HG03280 (cell line): ENCODE data around the gene GCNA.

ENCODE experiments used
- ATAC-seq: cut with Tn5 transposase; IDR thresholded peaks from one replicate; pipeline ENCODE4 v1.9.1; 2021; ENCODE audit warnings: mild to moderate bottlenecking, moderate library complexity; ENCODE audit not compliant: unreplicated experiment

Gene GCNA

DNA sequence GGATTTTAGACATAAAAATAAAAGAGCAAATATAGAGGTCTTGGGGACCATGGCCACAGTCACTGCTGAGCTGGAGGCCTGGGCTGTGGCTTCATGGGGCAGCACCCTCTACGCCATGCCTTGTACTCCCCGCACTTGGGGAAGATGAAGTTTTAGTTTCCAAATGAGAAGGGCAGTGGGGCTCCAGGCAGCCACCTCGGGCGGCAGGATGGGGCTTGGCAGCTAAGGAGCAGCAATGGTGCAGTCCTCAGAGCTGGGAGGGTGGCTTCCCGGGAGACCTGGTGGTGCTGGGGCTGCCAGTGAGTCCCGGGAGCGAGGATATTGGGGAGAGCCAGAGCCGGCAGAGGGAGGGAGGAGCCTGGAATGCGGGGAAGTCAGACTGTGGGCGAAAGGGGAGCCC lies 37.7 kb downstream of the GCNA start:
- no peak for ATAC-seq

GRCh38 chrX:71616672-71617529 lies 38.7 kb downstream of the GCNA start:
- no peak for ATAC-seq

GRCh38 chrX:71617742-71618141 lies 39.5 kb downstream of the GCNA start:
- no peak for ATAC-seq

DNA sequence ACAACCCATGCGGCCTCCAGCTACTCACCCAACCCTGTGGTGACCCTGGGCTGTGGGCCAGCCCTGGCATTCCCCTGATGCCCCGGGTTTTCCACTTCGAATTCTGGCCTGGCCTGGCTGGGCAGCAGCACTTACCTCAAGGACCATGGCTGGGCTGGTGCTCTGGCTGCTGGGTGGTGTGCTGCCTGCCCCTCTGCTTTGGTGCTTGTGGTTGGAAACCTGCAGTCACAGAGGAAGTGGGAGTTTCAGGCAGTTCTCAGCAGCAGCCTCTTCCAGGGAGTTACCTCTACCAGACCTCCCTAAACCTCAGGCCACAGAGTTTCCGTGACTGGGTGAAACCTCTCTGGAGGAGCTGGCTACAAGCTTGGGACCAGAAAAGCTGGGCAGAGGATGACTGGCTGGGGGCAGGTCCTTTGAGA lies 40.1 kb downstream of the GCNA start, which contains the start of gene CXCR3:
TSS of gene CXCR3 (minus strand) at position 209 of the 419 bp plus-strand sequence. CDS start at position 147, 62 bp downstream.
- ATAC-seq = peak; percentile 49

GRCh38 chrX:71618787-71619186 lies 40.5 kb downstream of the GCNA start:
- ATAC-seq = no peak

DNA sequence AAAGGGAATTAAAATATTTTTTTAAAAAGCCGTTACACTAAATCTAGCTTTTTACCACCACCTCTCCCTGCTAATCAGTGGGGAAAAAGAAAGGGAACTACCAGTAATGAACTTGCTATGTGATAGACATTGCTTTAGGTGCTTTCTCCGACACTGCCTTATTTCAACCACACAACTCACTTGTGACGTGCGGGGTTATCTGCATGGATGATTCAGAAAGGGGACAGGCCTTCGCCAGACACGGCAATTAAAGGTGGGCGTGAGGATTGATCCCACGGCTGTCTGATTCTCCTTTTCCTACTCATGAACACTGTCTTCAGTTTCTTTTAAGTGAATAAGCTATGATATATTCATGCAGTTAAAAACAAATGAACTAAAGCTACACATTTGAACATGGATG lies 41.0 kb downstream of the GCNA start:
- ATAC-seq = no peak

- ATAC-seq = no peak
Measured at GRCh38 chrX:71619986-71620385, 41.7 kb downstream of the GCNA start.

DNA sequence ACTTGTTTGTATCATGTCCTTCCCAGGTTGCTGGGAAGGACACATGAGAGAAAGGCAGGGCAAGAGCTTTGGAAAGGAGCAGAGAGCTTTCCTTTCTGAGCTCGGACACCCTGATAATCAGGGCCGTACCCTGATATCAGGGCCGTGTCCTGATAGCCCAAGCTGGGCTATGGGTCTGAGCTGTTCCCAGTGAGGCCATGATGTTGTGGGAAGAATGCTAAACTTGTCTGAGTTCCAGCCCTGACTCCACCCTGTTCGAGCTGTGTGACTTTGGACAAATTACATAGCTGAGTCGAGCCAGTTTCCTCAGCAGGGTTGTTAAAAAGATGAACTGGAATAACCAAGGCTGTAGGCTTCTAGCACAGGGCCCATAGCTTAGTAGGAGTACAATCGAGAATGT lies 43.4 kb downstream of the GCNA start:
- ATAC-seq = no peak

GRCh38 chrX:71622032-71622575 lies 43.9 kb downstream of the GCNA start:
- ATAC-seq = no peak

- peak; percentile 50 for ATAC-seq
Measured at GRCh38 chrX:71622576-71623450, 44.6 kb downstream of the GCNA start.

- ATAC-seq = no peak
Measured at GRCh38 chrX:71623714-71624113, 45.5 kb downstream of the GCNA start.

DNA sequence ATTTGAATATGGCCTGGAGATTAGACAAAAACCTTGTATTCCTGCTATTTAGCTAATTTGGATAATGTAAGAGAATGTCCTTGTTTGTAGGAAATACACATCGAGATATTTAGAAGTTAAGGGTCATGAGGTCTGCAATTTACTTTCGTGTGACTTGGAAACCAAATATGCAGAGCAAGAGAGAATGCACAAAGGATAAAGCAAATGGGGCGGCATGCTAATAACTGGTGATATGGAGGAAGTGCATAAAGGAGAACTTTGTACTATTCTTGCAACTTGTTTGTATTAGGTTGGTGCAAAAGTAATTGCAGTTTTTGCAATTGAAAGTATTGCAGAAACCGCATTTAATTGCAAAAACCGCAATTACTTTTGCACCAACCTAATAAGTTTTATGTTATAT lies 47.2 kb downstream of the GCNA start:
- ATAC-seq = no peak

GRCh38 chrX:71626576-71626975 lies 48.3 kb downstream of the GCNA start:
- no peak for ATAC-seq

GRCh38 chrX:71627588-71628404 lies 49.6 kb downstream of the GCNA start:
- ATAC-seq = no peak

GRCh38 chrX:71629467-71629866 lies 51.2 kb downstream of the GCNA start:
- ATAC-seq = no peak

DNA sequence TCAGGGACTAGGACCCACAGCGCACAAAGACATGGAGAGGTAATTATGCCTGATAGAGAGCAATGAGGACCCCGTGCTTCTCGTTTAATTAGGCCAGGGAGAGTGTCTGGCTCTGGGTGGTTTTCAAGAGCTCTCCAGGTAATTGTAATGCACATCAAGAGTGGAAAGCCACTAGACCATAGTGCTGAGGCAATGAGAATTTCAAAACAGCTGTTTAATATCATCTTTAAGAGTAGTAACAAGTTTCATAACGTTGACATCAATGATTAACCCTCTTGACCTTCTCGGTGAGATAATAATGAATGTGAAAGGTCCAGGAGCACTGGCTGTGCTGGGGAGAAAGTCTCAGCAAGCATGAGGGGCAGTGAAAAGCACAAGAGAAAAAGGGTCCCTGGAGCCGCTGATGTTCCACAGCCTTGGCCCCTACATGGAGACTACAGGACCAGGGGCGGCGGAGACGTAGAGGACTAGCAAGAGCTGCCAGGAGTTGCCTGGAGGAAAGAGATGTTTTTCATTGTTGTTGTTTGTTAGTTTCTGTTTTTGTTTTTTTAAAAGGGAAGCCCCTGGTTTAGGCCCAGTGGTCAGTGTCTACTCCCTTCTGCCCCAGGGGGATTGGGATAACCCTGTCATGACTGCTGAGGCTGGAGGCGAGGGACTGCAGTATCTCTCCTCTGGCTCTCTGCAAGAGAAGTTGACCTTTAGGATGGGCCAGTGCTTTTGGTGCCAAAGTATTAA lies 54.9 kb downstream of the GCNA start:
- ATAC-seq = no peak

DNA sequence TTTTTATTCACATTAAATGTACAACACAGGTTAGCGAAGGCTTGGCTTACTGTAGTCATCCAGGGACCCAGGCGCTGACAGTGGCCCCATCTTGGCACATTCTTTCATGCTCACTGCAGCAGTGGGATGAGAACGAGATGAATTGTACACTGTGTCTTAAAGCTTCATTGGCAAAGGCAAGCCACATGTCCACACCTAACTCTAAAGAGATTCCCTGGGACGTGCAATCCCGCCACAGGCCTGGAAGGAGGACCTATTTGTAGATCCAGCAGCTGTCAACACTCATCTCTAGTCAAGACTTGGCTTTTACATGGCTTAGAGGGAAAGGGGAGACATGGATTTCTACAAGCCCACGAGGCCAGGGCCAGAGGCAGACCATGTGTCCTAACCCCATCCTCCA lies 56.1 kb downstream of the GCNA start:
- no peak for ATAC-seq

- no peak for ATAC-seq
Measured at GRCh38 chrX:71636438-71637252, 58.4 kb downstream of the GCNA start.

GRCh38 chrX:71637253-71637618 lies 59.0 kb downstream of the GCNA start:
- no peak for ATAC-seq
